HG03442 (cell line): ENCODE data around the gene DDX17.

Experiments used
- ATAC-seq: cut with Tn5 transposase; IDR thresholded peaks from one replicate; pipeline ENCODE4 v1.9.1; 2021; ENCODE audit warnings: mild to moderate bottlenecking, moderate library complexity; ENCODE audit not compliant: unreplicated experiment

The DDX17 gene

DNA sequence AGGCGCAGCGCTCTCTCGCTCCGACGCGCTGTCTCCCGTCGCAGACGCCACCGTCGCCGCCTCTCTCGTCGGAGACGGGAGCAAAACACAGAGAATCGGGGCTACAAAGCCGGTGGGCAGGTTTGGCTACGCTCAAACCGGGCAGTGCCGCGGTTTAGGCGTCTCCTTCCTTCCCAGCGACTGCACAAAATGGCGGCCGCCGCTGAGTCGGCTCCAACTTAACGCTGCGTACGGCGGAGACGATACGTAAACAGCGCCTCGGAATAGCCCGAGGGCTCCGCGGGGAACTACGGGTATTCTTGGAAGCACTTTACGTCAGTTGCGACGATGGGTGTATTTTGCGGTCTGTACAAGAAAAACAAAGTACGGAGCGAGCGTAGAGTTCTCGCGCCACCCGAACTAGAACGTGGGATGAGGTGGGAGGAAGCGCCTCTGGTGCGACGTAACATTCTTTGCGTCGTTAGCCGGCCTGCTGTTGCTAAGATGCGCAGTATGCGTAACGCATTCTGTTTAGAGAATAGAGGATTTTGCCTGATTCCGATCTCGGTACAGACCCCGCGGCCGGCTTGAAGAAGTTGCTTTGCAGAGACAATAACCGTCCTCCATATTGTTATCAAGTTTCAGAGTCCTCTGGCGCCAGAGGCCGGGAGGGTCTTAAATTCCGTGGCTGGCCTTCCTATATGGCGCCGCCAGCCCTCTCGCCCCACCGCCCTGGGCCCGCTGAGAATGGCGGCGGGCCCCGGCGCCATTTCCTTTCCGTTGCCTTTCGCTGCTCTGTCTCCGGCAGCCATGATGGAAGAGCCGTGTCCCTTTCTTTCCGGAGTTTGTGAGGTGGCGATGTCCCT is at the start of gene DDX17:
TSS of gene DDX17 (minus strand) at position 194 of the 845 bp plus-strand sequence.
- ATAC-seq, result peak; percentile 77

DNA sequence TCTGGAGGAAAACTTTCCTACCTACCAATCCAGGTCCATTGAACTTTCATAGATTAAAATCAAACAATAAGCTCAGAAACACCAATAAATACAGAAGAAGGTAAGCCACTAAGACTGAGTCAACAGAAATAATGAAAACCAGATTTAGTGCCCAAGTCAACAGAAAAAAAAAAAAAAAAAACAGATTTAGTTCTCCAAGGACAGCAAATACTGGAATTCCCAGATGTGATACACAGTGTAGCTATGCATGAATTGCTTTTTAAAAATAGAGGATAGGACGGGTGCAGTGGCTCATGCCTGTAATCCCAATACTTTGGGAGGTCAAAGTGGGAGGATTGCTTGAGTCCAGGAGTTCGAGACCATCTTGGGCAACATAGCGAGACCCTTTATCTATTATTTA is 48.2 kb upstream of the DDX17 start:
- ATAC-seq, result no peak

DNA sequence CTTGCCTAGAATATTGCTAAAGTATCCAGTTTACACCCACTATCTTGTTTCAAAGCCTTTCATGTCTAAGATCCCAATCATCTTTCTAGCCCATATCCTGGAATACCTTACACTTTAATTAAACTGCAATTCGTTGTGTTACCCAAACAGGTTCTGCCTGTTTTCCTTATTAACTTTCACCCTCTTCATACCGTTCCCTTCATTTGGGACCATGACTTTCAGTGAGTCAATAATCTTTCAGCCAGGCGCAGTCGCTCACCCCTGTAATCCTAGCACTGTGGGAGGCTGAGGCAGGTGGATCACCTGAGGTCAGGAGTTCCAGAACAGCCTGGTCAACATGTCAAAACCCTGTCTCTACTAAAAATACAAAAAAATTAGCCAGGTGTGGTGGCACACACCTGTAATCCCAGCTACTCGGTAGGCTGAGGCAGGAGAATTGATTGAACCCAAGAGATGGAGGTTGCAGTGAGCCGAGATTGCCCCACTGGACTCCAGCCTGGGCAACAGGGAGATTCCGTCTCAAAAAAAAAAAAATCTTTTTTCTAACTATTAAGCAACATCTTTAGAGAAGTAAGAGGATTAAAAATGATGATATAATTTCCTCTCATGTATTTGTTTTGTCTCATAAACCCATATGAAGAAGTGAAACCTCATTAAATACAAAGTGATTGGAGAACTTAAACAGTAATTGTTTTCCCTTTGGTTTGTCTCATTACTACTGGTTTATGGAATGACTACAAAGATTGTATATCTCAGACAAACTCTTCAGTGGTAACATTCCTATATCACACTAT is 43.2 kb upstream of the DDX17 start:
- no peak for ATAC-seq

DNA sequence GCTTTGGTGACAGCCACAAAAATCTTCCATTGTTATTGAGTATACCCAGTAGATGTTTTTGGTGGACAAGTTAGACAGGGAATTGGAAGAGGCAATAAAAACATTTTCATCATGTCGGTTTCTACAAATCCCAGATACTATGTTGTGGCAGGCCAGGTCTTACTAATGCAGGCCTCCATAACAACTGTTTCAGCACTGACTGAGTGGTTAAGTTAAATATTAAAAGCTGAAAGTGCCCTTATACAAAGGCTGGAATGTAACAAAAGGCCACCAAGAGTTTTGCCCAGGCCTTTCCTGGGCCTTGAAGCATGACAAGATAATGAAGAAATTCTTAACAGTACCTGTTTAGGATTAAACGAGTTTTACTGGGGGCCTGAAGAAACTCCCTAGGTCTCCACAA is 34.6 kb upstream of the DDX17 start:
- ATAC-seq, result no peak

DNA sequence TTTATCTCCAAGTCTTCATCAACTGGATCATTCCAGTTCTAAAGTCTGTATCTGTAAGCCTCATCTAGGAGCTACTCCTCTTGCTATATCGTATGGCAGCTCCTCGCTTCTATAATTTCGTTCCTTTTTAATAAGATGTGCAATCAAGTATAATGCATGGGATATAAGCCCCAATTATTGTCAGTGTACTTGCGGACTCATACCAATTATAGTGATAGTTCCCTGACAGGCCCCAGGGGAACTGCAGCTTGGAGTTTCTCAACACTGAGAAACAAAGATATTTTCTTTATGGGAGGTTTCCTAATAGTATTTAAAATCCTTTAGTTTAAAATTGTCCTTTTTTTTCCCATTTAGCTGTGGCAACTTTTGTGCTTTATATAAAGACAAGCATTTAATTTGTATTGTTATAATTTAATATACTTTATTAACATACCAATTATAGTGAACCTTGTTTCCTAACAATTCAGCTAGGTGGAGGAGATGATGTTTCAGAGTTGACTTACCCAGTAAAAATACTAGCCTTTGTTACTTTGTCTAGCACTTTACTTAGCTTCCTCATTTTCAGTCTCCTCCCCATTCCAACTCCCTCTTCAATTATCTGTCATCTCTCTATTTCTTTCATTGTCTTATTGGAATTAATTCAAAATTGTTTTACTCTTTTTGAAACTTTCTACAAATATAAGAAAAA is 25.3 kb upstream of the DDX17 start:
- no peak for ATAC-seq

DNA sequence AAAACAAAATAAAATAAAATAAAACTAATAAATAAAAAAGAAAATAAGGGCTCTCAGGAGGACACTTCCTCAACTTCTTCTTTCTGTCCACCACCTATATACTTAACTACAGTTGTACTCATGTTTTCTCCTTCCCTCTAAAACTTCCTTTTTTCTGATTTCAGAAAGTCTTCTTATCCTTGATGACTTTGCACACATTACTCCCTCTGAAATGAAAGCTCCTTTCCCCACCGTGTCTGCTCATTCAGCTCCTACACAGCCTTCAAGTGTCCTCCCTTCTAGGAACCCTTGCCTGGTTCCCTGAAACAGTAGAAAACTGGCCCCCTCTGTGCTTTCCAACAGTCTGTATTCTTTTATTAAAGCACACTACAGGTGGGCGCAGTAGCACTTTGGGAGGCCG is 18.3 kb upstream of the DDX17 start:
- no peak for ATAC-seq

DNA sequence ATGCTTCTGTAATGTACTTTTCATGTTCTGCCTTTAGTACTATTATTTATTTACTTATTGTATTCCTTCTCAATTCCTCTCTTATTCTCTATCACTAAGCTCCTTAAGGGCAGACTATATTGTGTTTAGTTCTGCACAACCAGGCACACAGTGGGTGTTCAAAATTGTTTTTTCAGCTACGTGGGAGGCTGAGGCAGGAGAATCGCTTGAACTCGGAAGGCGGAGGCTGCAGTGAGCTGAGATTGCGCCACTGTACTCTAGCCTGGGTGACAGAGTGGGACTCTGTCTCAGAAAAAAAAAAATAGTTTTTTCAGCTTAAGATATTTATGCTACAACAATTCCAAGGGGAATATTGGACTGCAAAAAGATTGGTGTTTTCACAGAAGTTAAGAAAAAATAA is 17.4 kb upstream of the DDX17 start:
- ATAC-seq, result no peak

DNA sequence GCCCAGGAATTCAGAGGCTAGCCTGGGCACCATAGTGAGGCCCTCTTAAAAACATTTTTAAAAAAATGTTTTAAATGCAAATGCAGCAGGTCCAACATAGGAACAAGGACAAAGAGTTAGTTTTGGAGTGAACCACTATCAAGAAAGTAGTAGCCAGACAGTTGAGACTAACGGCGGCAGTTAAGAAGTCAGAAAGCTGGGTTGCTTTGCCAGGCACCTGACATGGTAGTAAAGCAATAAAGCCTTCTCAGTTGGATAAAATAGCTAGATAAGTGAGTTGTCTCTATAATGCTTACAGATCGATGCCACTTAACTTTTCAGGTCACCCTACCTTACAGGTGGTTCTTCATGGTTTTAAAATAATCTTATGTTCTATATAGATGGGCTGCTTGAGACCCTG is 16.9 kb upstream of the DDX17 start:
- no peak for ATAC-seq

DNA sequence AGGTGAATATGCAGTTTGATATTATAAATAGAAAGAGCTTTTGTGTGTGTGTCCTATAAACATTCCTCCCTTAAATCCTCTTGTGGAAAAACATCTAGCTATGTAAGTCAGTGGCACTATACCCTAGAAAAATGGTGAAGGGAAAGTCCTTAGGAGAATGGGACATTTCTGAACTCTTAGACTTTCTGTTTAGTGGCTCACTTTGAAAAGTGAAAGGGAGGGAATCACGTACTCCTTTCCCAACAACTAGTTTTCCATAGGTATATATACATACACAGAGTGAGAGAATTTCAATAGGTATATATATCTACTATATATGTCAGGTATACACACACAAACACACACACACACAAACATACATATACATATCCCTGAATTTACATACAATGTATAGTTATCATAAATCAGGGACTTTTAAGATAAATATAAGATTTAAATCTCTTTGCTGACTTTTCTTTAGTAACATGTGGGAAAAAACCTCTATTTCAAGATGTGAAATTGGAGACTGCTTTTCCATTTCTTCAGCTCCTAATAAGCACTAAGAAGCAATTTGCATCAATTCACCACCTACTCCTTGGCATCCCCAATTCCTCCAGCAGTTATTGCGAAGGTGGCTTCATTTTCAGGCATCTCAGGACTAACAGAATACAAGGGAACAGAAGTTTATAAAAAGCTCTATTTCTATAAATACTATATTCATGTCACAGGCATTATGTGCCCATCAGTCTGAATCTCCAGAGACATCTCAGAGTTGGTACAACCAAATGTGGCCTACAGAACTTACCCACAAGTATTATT is 13.5 kb upstream of the DDX17 start:
- no peak for ATAC-seq

DNA sequence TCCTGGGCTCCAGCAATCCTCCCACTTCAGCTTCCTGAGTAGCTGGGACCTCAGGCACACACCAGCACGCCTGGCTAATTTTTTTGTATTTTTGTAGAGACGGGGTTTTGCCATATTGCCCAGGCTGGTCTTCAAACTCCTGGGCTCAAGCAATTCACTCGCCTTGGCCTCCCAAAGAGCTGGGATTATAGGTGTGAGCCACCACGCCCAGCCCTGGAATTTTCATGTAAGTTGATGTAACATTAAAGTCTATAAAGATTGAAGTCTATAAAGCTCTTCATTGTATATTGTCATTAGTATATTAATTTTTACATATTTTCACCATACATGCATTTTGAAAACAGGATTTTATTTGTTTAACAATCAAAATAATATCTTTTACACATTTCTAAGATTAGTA is 12.5 kb upstream of the DDX17 start:
- ATAC-seq, result no peak

DNA sequence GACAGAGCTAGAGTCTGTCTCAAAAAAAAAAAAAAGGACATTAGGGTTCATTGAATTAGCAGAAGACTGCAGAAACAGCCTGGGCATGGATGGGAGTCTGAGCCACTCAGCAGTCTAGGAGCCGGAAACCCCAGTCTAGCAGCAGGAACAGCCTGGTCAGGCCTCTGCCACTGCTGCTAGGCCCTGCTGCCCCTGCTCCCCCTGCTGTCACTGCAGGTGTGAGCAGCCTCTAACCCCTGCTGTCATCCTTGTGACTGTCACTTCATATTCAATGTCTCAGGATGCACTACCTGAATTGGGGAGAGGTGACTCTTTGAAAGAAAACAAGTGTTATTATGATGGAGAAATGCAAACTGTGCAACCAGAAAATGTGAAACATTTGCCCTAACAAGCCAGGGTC is 7.0 kb upstream of the DDX17 start:
- no peak for ATAC-seq

DNA sequence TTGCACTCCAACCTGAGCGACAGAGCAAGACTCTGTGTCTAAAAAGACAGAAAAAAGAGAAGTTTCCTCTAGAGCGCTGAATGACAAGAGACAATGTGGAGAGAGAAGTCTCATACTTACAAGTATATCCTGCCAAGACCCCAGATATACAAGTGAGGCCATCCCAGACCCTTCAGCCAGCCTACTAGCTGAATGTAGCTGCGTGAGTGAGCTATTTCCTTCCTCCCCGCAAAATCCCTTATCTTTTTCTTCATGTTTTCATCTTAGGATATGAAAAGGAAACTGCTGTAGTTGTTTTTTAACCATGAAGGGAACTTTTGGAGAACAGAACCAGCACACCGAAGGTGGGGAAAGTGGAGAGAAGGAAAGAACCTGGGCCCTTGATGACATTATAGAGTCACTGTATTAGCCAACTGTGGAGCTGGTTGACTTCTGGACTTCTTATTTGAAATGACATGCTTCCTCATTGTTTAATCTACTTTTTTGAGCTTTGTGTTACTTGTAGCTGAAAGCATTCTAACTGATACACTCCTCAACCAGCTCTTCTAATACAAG is 4.4 kb upstream of the DDX17 start:
- ATAC-seq, result no peak

DNA sequence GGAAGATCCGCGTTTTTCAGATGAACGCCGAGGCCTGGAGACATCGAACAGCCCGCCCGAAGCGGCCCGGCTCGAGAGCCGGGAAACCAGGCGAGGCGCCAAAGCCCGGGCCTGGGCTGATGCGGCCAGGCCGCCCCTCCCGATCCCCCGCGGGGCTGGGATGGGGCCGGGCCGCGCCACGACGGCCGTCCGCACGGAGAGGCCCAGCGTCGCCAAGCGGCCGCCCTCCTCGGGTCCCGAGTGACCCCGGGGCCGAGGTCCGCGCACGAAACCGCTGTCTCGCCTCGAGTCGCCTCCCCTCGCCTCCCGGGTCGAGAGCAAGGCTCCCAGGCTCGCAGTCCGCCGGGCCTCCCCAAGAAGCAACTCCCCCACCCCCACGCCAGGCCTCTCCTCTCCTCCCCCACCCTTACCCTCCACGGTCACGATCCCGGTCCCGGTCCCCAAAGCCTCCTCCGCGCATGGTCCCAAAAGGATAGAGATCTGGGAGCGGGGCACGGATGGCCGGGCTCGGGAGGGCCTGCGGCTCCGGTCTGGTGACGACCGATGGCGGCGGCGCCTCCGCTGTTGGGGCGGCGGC is 482 bp downstream of the DDX17 start:
- peak; percentile 19 for ATAC-seq

DNA sequence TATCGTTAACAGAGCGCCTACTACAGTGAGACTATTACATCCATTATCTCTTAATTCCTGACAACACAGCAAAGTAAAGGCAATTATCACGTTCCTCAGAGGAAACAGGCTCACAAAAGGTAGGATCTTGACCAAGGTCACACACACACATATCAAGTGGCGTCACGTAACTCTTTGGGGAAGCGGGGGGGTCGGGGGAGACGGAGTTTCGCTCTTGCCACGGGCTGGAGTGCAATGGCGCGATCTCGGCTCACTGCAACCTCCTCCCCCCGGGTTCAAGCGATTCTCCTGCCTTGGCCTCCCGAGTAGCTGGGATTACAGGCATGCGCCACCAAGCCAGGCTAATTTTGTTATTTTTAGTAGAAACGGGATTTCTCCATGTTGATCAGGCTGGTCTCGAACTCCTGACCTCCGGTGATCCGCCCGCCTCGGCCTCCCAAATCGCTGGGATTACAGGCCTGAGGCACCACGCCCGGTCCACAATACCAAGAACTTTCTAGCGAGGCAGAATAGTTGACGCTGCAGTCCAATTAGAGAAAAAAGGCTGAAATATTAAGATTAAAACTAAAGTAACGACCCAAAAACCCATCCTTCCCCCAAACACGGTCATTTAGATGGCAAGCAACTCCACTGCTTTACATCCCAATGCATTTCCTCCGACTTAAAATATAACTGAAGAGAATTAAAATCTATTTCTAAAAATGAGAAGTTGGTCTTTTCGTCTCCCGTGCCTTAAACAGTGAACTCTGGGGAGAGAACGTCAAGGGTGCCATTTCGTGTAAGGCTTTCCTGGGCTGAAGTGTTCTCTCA is 1.2 kb downstream of the DDX17 start:
- no peak for ATAC-seq

DNA sequence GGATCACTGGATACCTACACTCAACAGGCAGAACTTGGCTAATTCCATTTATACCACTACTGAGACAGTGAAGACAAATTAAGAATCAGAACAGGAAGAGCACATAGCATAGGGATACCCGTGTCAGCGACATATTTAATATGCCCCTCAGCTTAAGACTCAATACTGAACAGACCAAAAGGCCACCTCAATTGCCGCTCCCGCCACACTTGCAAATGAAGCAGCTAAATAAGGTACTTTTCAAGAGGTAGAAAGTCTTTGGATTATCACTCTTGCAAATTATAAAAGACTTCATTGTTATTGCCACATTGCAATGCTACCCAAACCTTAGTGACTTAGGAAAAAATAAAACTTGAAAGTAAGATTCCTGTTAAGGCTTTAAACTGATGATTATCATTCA is 3.1 kb downstream of the DDX17 start:
- no peak for ATAC-seq

DNA sequence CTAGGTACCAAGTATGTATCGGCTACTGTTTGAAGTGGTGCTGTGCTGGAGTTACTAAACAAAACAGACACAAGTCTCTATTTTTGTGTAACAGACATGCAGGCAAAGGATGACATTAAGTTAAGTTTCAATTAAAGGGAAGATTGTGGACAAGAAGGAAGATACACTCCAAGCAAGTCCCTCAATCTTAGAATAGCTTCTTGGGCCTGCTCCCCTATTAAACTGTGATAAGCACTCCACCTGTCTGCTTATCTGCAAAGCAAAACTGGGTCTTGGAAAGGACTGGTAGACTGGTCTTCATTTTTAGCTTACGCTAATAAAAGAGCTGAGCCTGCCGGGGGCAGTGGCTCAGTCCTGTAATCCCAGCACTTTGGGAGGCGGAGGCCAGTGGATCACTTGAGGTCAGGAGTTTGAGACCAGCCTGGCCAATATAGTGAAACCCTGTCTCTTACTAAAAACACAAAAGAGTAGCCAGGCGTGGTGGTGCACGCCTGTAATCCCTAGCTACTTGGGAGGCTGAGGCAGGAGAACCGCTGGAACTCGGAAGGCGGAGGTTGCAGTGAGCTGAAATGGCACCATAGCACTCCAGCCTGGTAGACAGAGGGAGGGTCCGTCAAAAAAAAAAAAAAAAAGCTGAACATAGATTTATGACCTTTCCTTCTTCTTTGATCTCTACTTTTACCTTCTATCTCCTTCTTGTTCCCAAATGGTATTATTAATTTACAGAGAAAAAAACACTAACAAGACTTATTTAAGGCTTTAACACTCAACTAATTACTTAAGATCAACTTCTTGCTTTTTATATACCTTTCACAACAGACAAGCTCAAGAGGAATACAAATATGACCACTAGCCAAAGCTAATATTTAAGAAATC is 4.1 kb downstream of the DDX17 start:
- no peak for ATAC-seq

DNA sequence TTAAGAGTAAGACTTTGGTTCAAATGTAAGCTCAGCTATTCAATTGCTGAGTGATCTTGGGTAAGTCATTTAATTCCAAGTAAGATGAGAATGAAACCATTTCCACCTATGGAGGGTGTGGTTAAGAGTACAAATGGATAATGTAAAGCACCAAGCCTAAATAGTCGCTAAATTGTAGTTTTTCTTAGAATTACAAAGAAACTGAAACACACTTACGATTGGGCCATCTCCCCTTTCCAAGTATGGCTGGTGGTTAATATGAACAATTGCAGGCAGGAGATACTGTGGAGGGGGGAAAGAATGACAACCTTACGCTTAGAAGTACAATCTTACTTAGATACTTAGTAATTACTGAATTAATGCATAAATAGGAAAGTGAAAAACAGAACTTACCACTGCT is 8.2 kb downstream of the DDX17 start:
- no peak for ATAC-seq

DNA sequence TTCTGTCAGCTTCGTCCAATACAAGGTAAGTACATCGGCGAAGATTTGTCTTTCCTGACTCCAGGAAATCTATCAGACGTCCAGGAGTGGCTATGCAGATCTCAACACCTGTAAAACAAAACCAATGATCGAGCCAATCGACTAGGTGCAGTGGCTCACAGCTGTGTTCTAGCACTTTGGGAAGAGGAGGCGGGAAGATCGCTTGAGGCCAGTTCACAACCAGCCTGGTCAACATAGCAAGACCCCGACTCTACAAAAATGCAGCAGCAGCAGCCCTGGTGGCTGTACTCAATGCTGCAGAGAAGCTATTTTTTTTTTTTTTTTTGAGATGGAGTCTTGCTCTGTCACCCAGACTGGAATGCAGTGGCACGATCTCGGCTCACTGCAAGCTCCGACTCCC is 11.2 kb downstream of the DDX17 start:
- ATAC-seq, result no peak
